ENCODE measurements around the gene SHE. TPM values are rescaled to one million over a fixed set of nuclear protein-coding genes. Genes with fewer than 3 reads are reported as not detected.

The SHE gene
- total RNA-seq, 4 donors from 2014 or later: 9.0 to 24.6 (median 18.0) TPM

DNA sequence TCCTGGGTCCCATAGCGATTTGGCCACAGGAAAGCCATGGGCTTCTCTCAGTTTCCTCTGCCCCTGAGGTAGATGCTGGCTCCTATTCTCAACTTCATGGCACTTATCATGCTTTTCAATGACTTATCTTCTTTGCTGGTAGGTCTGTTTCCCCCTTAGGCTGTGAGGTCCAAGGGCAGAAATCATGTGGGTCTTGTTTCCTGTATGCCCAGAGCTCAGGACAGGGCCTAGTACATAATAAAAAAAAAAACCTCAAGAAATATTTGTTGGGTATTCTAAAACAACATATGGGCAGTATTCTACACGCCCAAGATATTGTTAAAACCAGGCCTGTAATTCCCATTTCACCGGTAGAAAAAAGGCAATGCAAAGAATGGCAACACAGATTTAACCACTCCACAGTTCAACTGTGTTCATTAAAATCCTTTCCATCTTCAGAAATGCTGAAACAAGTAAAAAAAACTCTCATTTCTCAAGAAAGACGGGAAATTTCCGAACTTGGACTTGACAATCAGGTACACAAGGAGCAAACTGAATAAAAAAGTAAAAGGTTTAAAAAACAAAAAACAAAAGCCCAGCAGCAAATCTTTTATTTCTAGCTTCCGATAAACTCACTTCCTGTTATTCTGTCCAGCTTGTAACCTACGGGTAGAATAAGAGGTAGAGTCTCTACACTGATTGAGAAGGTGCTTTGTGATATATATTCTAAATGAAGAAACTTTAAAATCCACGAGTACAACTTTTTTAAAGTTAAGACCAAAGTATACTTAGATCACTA is 6.5 kb downstream of the SHE start:
- no peak for TF ChIP-seq POLR2A (IDR thresholded peaks at IDR 0.05)
- TF ChIP-seq EP300 (IDR thresholded peaks at IDR 0.05): no peak
- TF ChIP-seq, protein P1, sequence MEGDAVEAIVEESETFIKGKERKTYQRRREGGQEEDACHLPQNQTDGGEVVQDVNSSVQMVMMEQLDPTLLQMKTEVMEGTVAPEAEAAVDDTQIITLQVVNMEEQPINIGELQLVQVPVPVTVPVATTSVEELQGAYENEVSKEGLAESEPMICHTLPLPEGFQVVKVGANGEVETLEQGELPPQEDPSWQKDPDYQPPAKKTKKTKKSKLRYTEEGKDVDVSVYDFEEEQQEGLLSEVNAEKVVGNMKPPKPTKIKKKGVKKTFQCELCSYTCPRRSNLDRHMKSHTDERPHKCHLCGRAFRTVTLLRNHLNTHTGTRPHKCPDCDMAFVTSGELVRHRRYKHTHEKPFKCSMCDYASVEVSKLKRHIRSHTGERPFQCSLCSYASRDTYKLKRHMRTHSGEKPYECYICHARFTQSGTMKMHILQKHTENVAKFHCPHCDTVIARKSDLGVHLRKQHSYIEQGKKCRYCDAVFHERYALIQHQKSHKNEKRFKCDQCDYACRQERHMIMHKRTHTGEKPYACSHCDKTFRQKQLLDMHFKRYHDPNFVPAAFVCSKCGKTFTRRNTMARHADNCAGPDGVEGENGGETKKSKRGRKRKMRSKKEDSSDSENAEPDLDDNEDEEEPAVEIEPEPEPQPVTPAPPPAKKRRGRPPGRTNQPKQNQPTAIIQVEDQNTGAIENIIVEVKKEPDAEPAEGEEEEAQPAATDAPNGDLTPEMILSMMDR (IDR thresholded peaks at IDR 0.05): no peak
- H3K9me3 ChIP-seq: no peaks in the 10 kb centered on the region
- H3K4me1 ChIP-seq: peaks cover 0 to 11% (median 4%) of the 10 kb centered on the region in 4 donors
- H3K4me3 ChIP-seq: no peak overlapping the region
- DNase-seq (ENCODE audit: low spot score in 2 of 2): no peak
- peak overlapping the region in 1 of 4 donors; percentile 25 for H3K27ac ChIP-seq
- H3K27me3 ChIP-seq: peaks cover 0 to 45% of the 10 kb centered on the region in 2 donors
- 72 to 74% methylated on average over 8 of the region's 8 CpGs for WGBS, 2 donors
- no peaks in the 10 kb centered on the region for H3K36me3 ChIP-seq

DNA sequence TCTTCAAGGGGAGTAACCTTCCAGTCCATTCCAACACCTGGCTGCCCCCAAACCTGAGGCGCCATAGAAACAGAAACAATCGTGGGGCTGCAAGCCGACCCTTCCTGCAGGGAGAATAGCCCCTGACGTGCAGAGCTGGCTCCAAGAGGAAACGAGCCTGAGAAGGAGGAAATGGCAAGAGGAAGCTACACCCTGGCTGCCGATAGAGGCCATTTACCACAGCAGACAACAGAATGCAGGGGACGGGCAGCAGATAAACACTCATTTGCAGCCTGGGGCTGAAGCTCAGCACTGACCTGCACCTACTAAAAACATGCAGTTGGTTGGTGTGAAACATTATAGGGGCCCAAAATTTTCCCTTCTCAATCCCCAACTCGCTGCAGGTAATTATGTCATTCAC is 8.9 kb downstream of the SHE start:
- H3K4me3 ChIP-seq: no peak overlapping the region
- WGBS, 2 donors: 34% methylated on average over 8 of the region's 8 CpGs
- peaks cover 0 to 7% (median 3%) of the 10 kb centered on the region in 4 donors for H3K4me1 ChIP-seq
- no peaks in the 10 kb centered on the region for H3K36me3 ChIP-seq
- H3K9me3 ChIP-seq: no peaks in the 10 kb centered on the region
- peaks cover 0 to 28% of the 10 kb centered on the region in 2 donors for H3K27me3 ChIP-seq
- H3K27ac ChIP-seq: peak overlapping the region in 1 of 4 donors; percentile 42
- DNase-seq (ENCODE audit: low spot score in 2 of 2): no peak
- TF ChIP-seq, protein P1 (IDR thresholded peaks at IDR 0.05): no peak
- TF ChIP-seq POLR2A (IDR thresholded peaks at IDR 0.05): no peak
- peak in 1 of 2 donors; percentile 51 for TF ChIP-seq EP300 (IDR thresholded peaks at IDR 0.05)

DNA sequence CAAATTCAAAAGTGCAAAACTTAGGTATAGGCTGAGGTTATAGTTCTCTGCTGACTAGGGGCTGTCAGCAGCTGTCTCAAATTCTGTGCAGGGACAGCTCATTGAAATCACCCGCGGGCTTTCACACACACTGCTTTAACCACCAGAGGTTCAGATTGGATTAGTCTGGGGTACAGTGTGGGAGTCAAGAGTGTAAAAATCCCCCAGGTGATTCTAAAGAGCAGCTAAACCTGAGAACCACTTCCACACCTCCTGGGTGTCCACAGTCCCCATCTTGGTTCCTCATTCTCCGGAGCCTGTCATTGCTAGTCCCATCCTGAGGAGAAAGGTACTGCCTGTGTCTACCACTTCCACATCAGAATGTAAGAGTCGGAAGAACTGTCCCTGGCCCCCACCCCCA is 10.1 kb downstream of the SHE start:
- no peak for DNase-seq (ENCODE audit: low spot score in 2 of 2)
- WGBS, 2 donors: 67 to 75% methylated on average over 4 of the region's 4 CpGs
- no peak overlapping the region for H3K4me3 ChIP-seq
- H3K27ac ChIP-seq: peak overlapping the region in 1 of 4 donors; percentile 42
- peaks cover 0 to 26% of the 10 kb centered on the region in 2 donors for H3K27me3 ChIP-seq
- TF ChIP-seq, protein P1 (IDR thresholded peaks at IDR 0.05): no peak
- TF ChIP-seq EP300 (IDR thresholded peaks at IDR 0.05) (no peak), POLR2A (IDR thresholded peaks at IDR 0.05) (no peak)
- no peaks in the 10 kb centered on the region for H3K36me3 ChIP-seq
- no peaks in the 10 kb centered on the region for H3K9me3 ChIP-seq
- H3K4me1 ChIP-seq: peaks cover 0 to 7% (median 3%) of the 10 kb centered on the region in 4 donors

DNA sequence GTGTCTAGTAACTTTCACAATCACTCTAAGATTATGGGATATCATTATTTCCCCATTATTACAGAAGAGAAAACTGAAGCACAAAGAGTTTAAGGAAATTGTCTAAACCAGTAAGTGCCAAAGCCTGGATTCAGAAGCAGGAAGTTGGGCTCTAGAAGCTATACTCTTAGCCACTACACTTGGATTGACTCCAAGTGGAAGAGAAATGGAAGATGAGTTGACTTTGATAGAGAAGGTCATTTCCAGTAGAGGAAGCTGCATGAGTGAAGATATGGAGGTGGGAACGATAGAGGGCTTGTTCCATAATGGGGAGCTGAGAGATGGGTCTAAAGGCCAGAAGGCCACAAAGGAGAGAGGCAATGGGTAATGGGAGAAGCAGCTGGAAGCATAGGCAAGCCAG is 11.9 kb downstream of the SHE start:
- no peak overlapping the region for H3K27ac ChIP-seq
- WGBS, 2 donors: 68 to 72% methylated on average over 1 of the region's 1 CpG
- no peaks in the 10 kb centered on the region for H3K36me3 ChIP-seq
- DNase-seq (ENCODE audit: low spot score in 2 of 2): no peak
- TF ChIP-seq EP300 (IDR thresholded peaks at IDR 0.05) (peak in 1 of 2 donors; percentile 23), POLR2A (IDR thresholded peaks at IDR 0.05) (no peak)
- TF ChIP-seq, protein P1 (IDR thresholded peaks at IDR 0.05): no peak
- H3K27me3 ChIP-seq: peaks cover 0 to 20% of the 10 kb centered on the region in 2 donors
- H3K4me1 ChIP-seq: peaks cover 0 to 7% (median 3%) of the 10 kb centered on the region in 4 donors
- H3K9me3 ChIP-seq: no peaks in the 10 kb centered on the region
- no peak overlapping the region for H3K4me3 ChIP-seq

DNA sequence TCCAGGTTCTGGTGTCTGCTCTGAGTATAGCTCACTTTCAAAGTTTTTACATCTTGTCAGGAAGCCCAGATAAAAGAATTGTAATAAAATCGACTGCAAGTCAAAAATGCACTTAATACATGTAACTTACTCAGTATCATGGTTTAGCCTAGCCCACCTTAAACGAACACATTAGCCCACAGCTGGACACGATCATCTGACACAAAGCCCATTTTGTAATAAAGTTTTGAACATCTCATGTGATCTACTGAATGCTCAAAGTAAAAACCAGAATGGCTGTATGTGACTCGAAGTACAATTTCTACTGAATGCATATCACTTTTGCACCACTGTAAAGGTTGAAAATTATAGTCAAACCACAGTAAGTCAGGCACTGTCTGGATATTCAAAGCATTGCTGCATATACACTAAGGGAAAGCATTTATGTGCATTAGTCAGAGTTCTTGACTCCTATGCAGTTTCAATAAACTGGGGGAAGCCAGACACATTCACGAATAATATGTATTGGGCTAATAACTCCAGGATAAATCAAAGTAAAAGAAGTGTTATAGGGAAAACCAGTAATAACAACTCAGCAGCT is 12.4 kb downstream of the SHE start:
- H3K27me3 ChIP-seq: peaks cover 0 to 19% of the 10 kb centered on the region in 2 donors
- no peak overlapping the region for H3K27ac ChIP-seq
- H3K36me3 ChIP-seq: no peaks in the 10 kb centered on the region
- DNase-seq (ENCODE audit: low spot score in 2 of 2): no peak
- H3K4me3 ChIP-seq: no peak overlapping the region
- TF ChIP-seq POLR2A (IDR thresholded peaks at IDR 0.05): no peak
- TF ChIP-seq, protein P1 (IDR thresholded peaks at IDR 0.05): no peak
- TF ChIP-seq EP300 (IDR thresholded peaks at IDR 0.05): no peak
- 49 to 53% methylated on average over 5 of the region's 5 CpGs for WGBS, 2 donors
- H3K4me1 ChIP-seq: peaks cover 0 to 7% (median 3%) of the 10 kb centered on the region in 4 donors
- no peaks in the 10 kb centered on the region for H3K9me3 ChIP-seq
